ENCODE data around the gene MINK1.

DNA sequence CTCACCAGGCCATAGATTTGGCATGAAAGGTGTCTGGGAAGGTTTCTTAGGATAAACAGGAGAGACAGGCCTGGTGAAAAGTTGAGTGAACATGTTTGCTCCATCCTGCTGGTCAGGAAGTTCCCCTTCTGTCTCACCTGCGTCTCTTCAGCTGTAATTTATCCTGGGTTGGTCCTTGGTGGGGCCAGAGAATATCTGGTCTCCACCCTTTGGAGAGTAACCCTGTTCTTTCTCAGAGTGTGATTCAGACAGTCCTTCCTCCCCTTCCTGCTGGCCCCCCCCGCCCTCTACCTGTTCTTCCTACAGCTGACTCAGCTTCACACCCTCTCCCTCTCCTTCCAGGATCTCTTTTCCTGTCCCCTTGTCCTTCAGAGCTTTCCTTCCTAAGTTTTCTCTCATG lies 17.1 kb downstream of the MINK1 start:
- no peak for TF ChIP-seq EZH2phosphoT487 (IDR thresholded peaks at IDR 0.05; ENCODE audit: borderline replicate concordance, low read depth, low read length)
- TF ChIP-seq, protein P1, sequence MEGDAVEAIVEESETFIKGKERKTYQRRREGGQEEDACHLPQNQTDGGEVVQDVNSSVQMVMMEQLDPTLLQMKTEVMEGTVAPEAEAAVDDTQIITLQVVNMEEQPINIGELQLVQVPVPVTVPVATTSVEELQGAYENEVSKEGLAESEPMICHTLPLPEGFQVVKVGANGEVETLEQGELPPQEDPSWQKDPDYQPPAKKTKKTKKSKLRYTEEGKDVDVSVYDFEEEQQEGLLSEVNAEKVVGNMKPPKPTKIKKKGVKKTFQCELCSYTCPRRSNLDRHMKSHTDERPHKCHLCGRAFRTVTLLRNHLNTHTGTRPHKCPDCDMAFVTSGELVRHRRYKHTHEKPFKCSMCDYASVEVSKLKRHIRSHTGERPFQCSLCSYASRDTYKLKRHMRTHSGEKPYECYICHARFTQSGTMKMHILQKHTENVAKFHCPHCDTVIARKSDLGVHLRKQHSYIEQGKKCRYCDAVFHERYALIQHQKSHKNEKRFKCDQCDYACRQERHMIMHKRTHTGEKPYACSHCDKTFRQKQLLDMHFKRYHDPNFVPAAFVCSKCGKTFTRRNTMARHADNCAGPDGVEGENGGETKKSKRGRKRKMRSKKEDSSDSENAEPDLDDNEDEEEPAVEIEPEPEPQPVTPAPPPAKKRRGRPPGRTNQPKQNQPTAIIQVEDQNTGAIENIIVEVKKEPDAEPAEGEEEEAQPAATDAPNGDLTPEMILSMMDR (conservative IDR thresholded peaks at IDR 0.05; ENCODE audit: low read length) = no peak
